Measurements from ENCODE around the gene PFN3. TPM values are rescaled to one million over a fixed set of nuclear protein-coding genes. Genes with fewer than 3 reads are reported as not detected.

PFN3 gene
- total RNA-seq, 1 experiment from 2014 or later = not detected

- TF ChIP-seq, protein P1, sequence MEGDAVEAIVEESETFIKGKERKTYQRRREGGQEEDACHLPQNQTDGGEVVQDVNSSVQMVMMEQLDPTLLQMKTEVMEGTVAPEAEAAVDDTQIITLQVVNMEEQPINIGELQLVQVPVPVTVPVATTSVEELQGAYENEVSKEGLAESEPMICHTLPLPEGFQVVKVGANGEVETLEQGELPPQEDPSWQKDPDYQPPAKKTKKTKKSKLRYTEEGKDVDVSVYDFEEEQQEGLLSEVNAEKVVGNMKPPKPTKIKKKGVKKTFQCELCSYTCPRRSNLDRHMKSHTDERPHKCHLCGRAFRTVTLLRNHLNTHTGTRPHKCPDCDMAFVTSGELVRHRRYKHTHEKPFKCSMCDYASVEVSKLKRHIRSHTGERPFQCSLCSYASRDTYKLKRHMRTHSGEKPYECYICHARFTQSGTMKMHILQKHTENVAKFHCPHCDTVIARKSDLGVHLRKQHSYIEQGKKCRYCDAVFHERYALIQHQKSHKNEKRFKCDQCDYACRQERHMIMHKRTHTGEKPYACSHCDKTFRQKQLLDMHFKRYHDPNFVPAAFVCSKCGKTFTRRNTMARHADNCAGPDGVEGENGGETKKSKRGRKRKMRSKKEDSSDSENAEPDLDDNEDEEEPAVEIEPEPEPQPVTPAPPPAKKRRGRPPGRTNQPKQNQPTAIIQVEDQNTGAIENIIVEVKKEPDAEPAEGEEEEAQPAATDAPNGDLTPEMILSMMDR (conservative IDR thresholded peaks at IDR 0.05) = no peak
- no peak for TF ChIP-seq EZH2 (IDR thresholded peaks at IDR 0.05; ENCODE audit: low read depth)
- Histone ChIP-seq H3K4me2 (no peak overlapping the region), H3K36me3 (ENCODE audit: low read depth) (no peaks in the 10 kb centered on the region), H2AFZ (no peak overlapping the region), H3K9me3 (ENCODE audit: insufficient read depth, low read depth) (no peaks in the 10 kb centered on the region), H3K27ac (no peak overlapping the region), H3K79me2 (ENCODE audit: low read depth) (no peaks in the 10 kb centered on the region), H3F3A (ENCODE audit: insufficient read depth, low read depth) (peaks cover 14% of the 10 kb centered on the region; the same call in 1 of the 2 replicates), H4K20me1 (ENCODE audit: insufficient read depth) (no peaks in the 10 kb centered on the region), H3K9me2 (ENCODE audit: insufficient read depth) (no peaks in the 10 kb centered on the region), H3K4me3 (no peak overlapping the region), H3K27me3 (ENCODE audit: insufficient read depth, low read depth) (no peaks in the 10 kb centered on the region), H3K4me1 (replicated peaks; ENCODE audit: insufficient read depth) (peaks cover 13% of the 10 kb centered on the region)
- intact Hi-C loops (cut with micrococcal nuclease; ENCODE audit: unreplicated experiment) = no loop called here
- no TSS peak for BruUV-seq (replicated peaks)
- CTCF ChIA-PET = interaction anchor here (0.7 kb wide), 1 partner anchor 17 kb away, joined by 4 read pairs; the partner anchor contains the start of gene RGS14
- DNase-seq = no peak
- POLR2A ChIA-PET (ENCODE audit: unreplicated experiment) = no interaction called here
Observed at GRCh38 chr5:177374211-177374610, 26.2 kb downstream of the PFN3 start.

DNA sequence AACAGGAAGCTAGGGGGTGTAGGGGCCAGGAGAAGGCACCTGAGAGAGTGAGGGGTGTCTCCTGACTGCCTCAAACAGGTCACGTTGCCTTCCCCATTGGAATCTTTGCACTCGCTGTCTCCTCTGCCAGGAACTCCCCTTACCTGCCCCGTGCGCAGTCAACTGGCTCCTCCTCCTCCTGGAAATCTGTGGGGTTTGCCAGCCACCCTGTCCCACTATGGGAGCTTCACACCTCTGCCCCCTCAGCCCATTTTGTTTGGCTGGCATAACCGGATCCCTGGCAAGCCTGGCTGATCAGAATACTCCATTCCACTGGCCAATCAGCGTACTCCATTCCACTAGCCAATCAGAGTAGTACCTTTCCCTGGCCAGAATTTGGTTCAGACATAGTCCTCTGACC is 26.7 kb downstream of the PFN3 start:
- H3K4me3 ChIP-seq = no peak overlapping the region

DNA sequence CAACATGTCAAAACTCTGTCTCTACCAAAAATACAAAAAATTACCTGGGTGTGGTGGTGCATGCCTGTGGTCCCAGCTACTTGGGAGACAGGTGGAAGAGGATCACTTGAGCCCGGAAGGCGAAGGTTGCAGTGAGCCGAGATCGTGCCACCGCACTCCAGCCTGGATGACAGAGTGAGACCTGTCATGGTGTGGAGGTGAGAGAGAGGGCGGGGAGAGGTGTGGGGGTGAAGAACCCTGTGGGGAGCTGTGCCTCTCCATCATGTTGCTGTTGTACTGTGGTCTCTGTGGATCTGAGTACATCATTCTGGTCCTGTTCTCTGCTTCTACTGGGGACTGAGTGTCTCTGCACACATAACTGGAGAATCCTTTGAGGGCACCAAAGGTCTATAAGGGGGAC is 27.6 kb downstream of the PFN3 start:
- Histone ChIP-seq H3K4me1 (replicated peaks; ENCODE audit: insufficient read depth) (peaks cover 11% of the 10 kb centered on the region), H3K27me3 (ENCODE audit: insufficient read depth, low read depth) (no peaks in the 10 kb centered on the region), H3K9me2 (ENCODE audit: insufficient read depth) (no peaks in the 10 kb centered on the region), H3K9me3 (ENCODE audit: insufficient read depth, low read depth) (no peaks in the 10 kb centered on the region), H3K4me3 (no peak overlapping the region), H4K20me1 (ENCODE audit: insufficient read depth) (no peaks in the 10 kb centered on the region), H3K36me3 (ENCODE audit: low read depth) (no peaks in the 10 kb centered on the region), H2AFZ (no peak overlapping the region), H3F3A (ENCODE audit: insufficient read depth, low read depth) (peaks cover 10% of the 10 kb centered on the region; the same call in 1 of the 2 replicates), H3K79me2 (ENCODE audit: low read depth) (no peaks in the 10 kb centered on the region), H3K4me2 (no peak overlapping the region), H3K27ac (no peak overlapping the region)
- no TSS peak for BruUV-seq (replicated peaks)
- ChIA-PET POLR2A (ENCODE audit: unreplicated experiment) (no interaction called here), CTCF (interaction anchor here (0.7 to 1.6 kb wide), 3 partner anchors 12 to 42 kb away, joined by 3 to 6 read pairs (median 4); no protein-coding TSS in a partner anchor)
- TF ChIP-seq, protein P1 (conservative IDR thresholded peaks at IDR 0.05) = no peak
- TF ChIP-seq EZH2 (IDR thresholded peaks at IDR 0.05; ENCODE audit: low read depth) = no peak
- intact Hi-C loops (cut with micrococcal nuclease; ENCODE audit: unreplicated experiment) = no loop called here
- DNase-seq = no peak

More for the DNA sequence above, 26.7 kb downstream of the PFN3 start:
- H3K36me3 ChIP-seq (ENCODE audit: low read depth) = no peaks in the 10 kb centered on the region
- no peaks in the 10 kb centered on the region for H3K27me3 ChIP-seq (ENCODE audit: insufficient read depth, low read depth)
- H3K79me2 ChIP-seq (ENCODE audit: low read depth) = no peaks in the 10 kb centered on the region
- no peak overlapping the region for H2AFZ ChIP-seq
- intact Hi-C loops (cut with micrococcal nuclease; ENCODE audit: unreplicated experiment) = no loop called here
- TF ChIP-seq, protein P1 (conservative IDR thresholded peaks at IDR 0.05) = no peak
- TF ChIP-seq EZH2 (IDR thresholded peaks at IDR 0.05; ENCODE audit: low read depth) = no peak
- peaks cover 12% of the 10 kb centered on the region; the same call in 1 of the 2 replicates for H3F3A ChIP-seq (ENCODE audit: insufficient read depth, low read depth)
- peaks cover 11% of the 10 kb centered on the region for H3K4me1 ChIP-seq (replicated peaks; ENCODE audit: insufficient read depth)
- CTCF ChIA-PET = interaction anchor here (0.7 kb wide), 1 partner anchor 43 kb away, joined by 4 read pairs; no protein-coding TSS in a partner anchor
- POLR2A ChIA-PET (ENCODE audit: unreplicated experiment) = no interaction called here
- H3K4me2 ChIP-seq = no peak overlapping the region
- no peak overlapping the region for H3K27ac ChIP-seq
- H3K9me3 ChIP-seq (ENCODE audit: insufficient read depth, low read depth) = no peaks in the 10 kb centered on the region
- H4K20me1 ChIP-seq (ENCODE audit: insufficient read depth) = no peaks in the 10 kb centered on the region
- BruUV-seq (replicated peaks) = no TSS peak
- H3K9me2 ChIP-seq (ENCODE audit: insufficient read depth) = no peaks in the 10 kb centered on the region
- no peak for DNase-seq
